ENCODE data around the gene ZNF135.

ZNF135 gene

DNA sequence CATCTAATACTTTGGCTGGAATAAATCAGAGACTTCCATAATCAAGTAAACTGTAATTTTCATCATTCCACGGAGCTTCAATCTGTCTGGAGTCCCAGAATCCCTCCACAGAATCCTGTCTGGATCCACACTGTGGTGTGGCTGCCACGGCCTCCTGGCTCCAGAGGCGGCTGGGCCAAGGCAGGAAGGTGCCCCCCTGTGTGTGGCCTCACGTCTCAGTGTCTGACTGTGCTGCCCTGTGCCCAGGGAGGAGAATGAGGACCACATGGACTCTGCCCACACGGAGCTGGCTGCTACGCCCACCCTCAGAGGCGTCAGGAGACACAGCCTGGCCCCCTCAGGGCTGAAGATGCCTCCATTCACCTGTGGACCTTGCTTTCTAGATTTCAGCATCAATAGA is 12.2 kb upstream of the ZNF135 start:
- no peak for DNase-seq (ENCODE audit: low read depth, low spot score)

DNA sequence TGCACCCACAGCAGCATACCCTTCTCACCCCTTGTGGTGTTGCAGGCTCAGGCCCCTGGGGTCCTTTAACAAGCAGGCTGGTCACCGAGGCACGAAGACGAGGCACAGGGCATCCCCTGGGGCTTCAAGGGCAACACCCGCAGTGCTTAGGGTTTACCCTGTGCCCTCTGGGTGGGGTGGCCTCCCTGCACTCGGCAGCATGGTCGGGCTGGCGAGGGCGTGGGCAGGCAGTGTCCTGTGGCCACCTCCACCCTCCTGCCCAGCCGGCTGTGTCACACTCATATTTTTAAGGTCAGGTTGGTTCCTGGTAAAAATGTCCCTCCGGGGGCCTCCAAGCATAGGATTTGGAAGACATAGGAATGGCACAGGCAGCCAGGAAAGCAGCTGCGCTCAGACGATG is 11.4 kb upstream of the ZNF135 start:
- DNase-seq (ENCODE audit: low read depth, low spot score): no peak

DNA sequence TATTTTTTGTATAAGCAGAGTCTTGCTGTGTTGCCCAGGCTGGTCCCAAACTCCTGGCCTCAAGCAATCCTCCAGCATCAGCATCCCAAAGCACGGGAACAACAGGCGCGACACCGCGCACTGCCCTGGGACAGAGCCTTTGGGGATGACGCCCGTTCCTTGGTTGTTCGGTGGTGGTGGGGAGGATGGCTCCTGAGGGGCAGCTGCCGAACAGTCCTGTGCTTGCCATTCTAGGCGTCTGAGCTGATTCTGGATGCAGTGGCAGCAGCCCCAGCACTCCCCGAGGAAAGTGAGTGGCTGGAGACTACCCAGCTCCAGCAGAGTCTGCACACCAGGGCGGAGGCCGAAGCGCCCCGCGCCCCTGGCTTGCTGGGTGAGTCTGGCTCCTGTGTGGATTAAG is 6.8 kb upstream of the ZNF135 start:
- no peak for DNase-seq (ENCODE audit: low read depth, low spot score)

GRCh38 chr19:58053480-58054156 is 5.5 kb upstream of the ZNF135 start:
- DNase-seq (ENCODE audit: low read depth, low spot score): no peak

DNA sequence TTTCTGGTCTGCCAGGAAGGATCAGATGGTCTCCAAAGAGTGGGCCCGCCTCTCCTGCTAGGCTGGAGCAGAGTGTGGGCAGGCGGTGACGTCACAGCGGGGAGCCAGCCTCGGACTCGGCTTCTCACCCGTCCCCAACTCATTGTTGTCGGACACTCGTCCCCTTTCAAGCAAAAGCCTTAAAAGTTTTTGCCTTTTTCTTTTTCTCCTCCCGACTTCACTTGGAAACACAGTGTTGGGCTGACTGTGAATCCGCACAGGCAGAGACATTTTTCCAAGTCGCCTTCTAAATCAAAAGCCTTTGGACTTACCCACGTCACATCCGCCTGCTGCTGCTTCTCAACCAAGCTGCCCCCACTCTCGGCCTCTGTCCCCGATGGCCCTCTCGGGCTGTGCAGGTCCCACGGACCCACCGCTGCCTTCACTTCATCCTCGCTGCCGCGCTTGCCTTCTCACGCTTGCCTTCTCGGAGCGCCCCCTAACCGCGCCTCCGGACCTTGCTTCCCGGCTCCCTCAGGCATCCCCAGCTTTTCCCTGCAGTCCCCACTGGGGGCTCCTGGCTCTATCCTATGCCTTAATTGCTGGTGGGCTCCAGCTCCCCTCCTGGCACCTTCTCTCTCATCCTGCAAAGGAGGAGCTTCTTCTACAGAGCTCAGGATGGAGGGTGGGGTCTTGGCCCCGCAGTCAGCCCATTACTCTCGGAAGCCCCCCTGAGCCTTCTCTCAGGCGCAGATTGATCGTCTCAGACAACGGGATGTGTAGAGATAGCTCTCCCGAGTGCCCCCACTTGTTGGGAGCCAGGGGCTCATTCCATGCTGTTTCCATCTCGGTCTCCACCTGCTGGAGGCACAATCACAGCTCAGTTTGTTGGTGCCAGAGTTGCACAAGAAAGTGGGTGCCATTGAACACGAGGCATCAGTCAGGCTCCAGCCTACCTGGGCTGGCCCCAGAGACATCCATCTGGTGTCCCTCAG is 3.9 kb upstream of the ZNF135 start:
- DNase-seq (ENCODE audit: low read depth, low spot score): no peak

DNA sequence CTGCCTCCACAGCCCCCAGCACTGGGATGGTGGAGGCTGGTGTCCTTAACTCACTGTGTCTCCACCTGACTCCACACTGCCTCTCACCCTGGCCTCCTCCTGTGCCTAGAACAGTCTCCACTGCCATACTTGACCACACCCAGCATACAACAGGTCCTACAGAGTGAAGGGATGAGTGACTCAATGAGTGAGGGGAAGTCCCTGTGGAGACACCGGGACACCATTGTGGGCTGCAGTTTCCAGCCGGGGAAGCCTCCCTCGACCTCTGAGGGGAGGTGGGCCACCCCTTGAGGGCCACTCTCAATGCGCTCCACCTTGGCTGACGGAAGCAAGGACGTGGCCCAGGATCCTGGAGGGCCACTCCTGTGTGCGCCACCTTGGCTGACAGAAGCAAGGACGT is 2.8 kb upstream of the ZNF135 start:
- DNase-seq (ENCODE audit: low read depth, low spot score): no peak

DNA sequence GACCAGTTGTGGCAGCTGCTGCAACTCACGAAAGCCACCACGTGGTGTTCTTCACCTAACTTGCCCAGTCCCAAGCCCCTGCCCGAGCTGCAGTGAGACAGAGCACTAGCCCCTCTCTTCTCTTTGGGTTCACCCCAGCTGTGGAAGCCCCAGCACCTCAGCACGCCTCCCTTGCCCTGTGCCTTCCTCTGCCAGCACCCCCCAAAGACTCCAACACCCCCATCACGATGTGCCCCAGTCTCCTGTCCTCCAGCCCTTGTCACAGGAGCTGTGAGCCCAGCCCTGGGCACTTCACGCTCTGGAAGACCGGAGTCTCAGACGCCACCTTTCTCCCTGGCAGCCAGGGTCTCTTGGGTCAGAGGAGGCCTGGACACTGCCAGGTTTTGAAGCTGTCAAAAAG is 2.2 kb upstream of the ZNF135 start:
- DNase-seq (ENCODE audit: low read depth, low spot score): no peak

- no peak for DNase-seq (ENCODE audit: low read depth, low spot score)
Observed at GRCh38 chr19:58058467-58058866, 615 bp upstream of the ZNF135 start.

DNA sequence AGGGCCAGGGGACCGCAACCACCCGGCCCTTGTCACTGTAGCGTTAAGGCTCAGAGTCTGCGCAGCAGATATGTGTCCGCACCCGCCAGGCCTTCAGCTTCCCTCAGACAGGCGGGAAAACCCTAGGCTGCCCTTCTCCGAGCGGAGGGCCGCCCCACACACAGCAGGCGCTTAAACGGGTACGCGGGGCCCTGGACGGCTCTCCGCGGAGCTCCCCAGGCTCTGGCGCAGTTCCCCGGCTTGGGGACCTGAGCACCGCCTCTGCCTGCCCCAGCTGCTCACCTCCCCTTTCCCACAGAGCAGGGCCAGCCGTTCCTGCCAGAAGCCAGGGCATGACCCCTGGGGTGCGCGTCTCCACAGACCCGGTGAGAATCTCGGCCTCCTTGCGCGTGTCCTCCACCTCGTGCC is 593 bp downstream of the ZNF135 start:
- DNase-seq (ENCODE audit: low read depth, low spot score): no peak

DNA sequence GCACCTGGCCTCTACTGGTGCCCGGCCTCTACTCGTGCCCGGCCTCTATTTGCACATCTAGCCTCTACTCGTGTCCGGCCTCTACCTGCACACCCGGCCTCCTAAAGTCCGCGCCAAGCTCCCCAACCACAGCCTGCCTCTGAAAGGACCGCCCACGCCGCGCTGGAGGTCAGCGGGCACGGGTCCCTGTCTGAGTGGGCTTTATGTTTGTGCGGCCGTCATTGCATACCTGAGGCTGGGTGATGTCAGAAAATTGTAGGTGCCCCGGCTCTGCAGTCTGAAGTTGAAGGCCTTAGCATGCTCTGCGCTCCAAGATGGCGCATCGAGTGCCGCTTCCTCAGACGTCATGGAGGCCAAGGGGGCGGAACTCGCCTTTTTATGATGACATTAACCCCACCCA is 1.1 kb downstream of the ZNF135 start:
- no peak for DNase-seq (ENCODE audit: low read depth, low spot score)

DNA sequence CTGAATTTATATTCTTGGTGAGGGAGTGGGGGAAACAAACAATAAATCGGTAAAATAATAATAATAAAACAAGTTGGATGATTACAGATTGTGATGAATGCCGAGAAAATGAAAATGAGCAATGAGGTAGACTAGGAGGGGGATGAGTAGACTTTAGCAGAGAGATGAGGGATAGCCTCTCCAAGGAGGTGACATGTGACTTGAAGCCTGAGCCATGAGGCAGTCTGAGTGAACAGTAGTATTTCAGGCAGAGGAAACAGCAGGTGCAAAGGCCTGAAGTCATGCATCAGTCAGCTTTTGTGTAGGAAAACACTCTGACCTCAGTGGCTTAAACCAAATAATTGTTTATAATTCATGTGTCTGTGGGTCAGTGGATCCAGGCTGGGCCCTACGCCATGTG is 4.6 kb downstream of the ZNF135 start:
- DNase-seq (ENCODE audit: low read depth, low spot score): no peak

GRCh38 chr19:58067240-58067912 is 8.3 kb downstream of the ZNF135 start:
- DNase-seq (ENCODE audit: low read depth, low spot score): no peak

GRCh38 chr19:58079792-58080191 is 20.7 kb downstream of the ZNF135 start:
- DNase-seq (ENCODE audit: low read depth, low spot score): no peak

GRCh38 chr19:58083021-58083420 is 23.9 kb downstream of the ZNF135 start:
- DNase-seq (ENCODE audit: low read depth, low spot score): no peak

- DNase-seq (ENCODE audit: low read depth, low spot score): no peak
Observed at GRCh38 chr19:58084596-58085347, 25.7 kb downstream of the ZNF135 start.

- DNase-seq (ENCODE audit: low read depth, low spot score): no peak
Observed at GRCh38 chr19:58085348-58085875, 26.3 kb downstream of the ZNF135 start.

GRCh38 chr19:58086825-58087710 is 28.0 kb downstream of the ZNF135 start:
- no peak for DNase-seq (ENCODE audit: low read depth, low spot score)

DNA sequence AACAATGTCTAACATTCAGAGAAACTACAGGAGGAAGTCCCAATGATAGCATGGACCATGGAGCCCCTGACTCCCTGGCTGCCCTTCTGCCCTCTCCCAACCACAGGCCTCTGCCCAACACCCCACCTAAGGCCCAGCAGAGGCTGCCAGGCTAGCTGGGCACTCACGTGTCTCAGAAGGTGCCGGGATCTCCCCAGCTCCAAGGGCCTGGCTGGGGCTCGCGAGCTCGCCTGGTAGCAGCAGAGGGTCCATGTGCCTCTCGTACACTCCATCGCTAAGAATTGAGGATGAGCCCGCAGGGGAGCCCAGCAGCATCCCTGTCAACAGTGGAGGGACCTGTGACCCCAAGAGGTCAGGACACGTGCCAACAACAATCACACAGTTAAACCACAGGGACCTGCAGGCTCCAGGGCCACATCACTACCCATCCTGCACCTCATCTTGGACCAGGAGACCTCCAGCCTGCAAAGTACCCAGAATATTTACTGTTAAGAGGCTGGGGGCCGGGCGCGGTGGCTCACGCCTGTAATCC is 29.5 kb downstream of the ZNF135 start:
- DNase-seq (ENCODE audit: low read depth, low spot score): no peak

DNA sequence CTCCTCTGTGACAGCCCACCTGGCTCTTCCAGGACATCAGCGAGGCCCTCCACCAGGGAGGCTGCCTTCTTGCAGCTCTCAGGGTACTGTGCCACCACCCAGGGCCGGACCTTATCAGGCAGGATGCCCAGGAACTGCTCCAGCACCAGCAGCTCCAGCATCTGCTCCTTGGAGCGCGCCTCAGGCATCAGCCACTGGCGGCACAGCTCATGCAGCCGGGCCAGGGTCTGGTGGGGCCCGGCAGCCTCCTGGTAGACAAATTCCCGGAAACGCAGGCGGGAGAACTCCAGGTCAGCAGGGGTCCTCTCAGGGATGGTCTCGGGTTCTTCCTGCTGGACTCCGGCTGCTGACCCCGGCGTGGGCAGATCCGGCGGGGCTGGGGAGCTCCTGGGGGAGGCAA is 30.8 kb downstream of the ZNF135 start:
- no peak for DNase-seq (ENCODE audit: low read depth, low spot score)
